HCT116 (cell line): ENCODE measurements around the gene SAXO2. TPM values are rescaled to one million over a fixed set of nuclear protein-coding genes. Genes with fewer than 3 reads are reported as not detected.
"Not testable (repeated sequence)": the region's sequence is repeated elsewhere in the genome, so short reads cannot be mapped to it uniquely, and the experiment has no call there.

ENCODE experiments used
- ATAC-seq: fragments of 200-7000 bp; cut with Tn5 transposase; 2 replicates; pipeline ENCODE4 v1.9.1; 2020; ENCODE audit warnings: mild to moderate bottlenecking, moderate library complexity
- BruUV-seq: library from RNA; stranded (reverse); fragments of 400-500 nt; replicated peaks from 2 replicates; lab custom pipeline; 2021; lab: Mats Ljungman, UMichigan
- CTCF ChIA-PET: fragments of 300-600 bp; sonication (Branson Sonifier 250); formaldehyde crosslinking; loops from one replicate; lab custom pipeline; 2021; ENCODE audit warnings: antibody characterized with exemption; lab: Charles Lee
- POLR2A ChIA-PET: fragments of 300-600, 350-600 bp; sonication (Branson Sonifier 250); formaldehyde crosslinking; loops from one replicate; lab custom pipeline; 2021; ENCODE audit warnings: antibody characterized with exemption; lab: Charles Lee
- RAD21 ChIA-PET, 2 experiments: fragments of 300-600 bp; sonication (Branson Sonifier 250); formaldehyde crosslinking; loops; one replicate each; lab custom pipeline; 2023; ENCODE audit warnings: low total read pairs in 2 of 2; ENCODE audit not compliant: uncharacterized antibody in 2 of 2, unreplicated experiment in 2 of 2, low non-redundant PET in 1 of 2; lab: Charles Lee
- DNase-seq: peaks from one replicate; pipeline ENCODE4 v3.0.0-alpha.2; 2010; ENCODE audit warnings: low read depth, low spot score
- H2AFZ ChIP-seq: fragments of 200-600 bp; shearing (Covaris generic), sonication (generic); 2 replicates; pipeline ENCODE4 v1.6.1; 2017; ENCODE audit warnings: low read depth, mixed run types, mixed read lengths, antibody characterized with exemption, low read length; ENCODE audit not compliant: poor library complexity, severe bottlenecking
- H3K27ac ChIP-seq: 2 replicates; pipeline ENCODE4 v1.5.1; 2012; ENCODE audit warnings: low read depth, low read length
- H3K27me3 ChIP-seq: fragments of 200-600 bp; sonication (generic); 2 replicates; pipeline ENCODE4 v1.6.1; 2016; ENCODE audit warnings: mixed run types, low read length, mixed read lengths; ENCODE audit not compliant: insufficient read depth
- H3K36me3 ChIP-seq, 2 experiments: fragments of 200-500 bp in 1 of 2; fragments of 200-600 bp in 1 of 2; sonication (Bioruptor generic) in 1 of 2; sonication (generic) in 1 of 2; 2 replicates each; pipeline versions ENCODE4 v1.5.1 to v1.6.1; 2014 to 2016; ENCODE audit warnings: low read length in 2 of 2, inconsistent platforms in 1 of 2, mixed read lengths in 1 of 2, mixed run types in 1 of 2; ENCODE audit not compliant: insufficient read depth in 2 of 2, control insufficient read depth in 1 of 2
- H3K4me1 ChIP-seq, 2 experiments: fragments of 200-600 bp in 1 of 2; sonication (generic) in 1 of 2; 2 replicates each; pipeline versions ENCODE4 v1.5.1 to v1.6.1; 2012 to 2017; ENCODE audit warnings: low read length in 2 of 2, inconsistent platforms in 1 of 2, mild to moderate bottlenecking in 1 of 2, mixed read lengths in 1 of 2, mixed run types in 1 of 2, moderate library complexity in 1 of 2; ENCODE audit not compliant: insufficient read depth in 2 of 2, control insufficient read depth in 1 of 2
- H3K4me2 ChIP-seq: fragments of 200-600 bp; sonication (generic); 2 replicates; pipeline ENCODE4 v1.6.1; 2017; ENCODE audit warnings: mixed run types, low read length, mixed read lengths
- H3K4me3 ChIP-seq, 2 experiments: fragments of 200-600 bp in 1 of 2; sonication (generic) in 1 of 2; replicated peaks in 1 of 2; 2 replicates each; pipeline ENCODE4 v1.5.1; 2011 to 2016; ENCODE audit warnings: low read length in 2 of 2, control low read depth in 1 of 2, low read depth in 1 of 2, mild to moderate bottlenecking in 1 of 2, mixed read lengths in 1 of 2, mixed run types in 1 of 2
- H3K79me2 ChIP-seq: fragments of 200-600 bp; sonication (generic); 2 replicates; pipeline ENCODE4 v1.6.1; 2017; ENCODE audit warnings: mild to moderate bottlenecking, mixed run types, low read length, moderate library complexity, mixed read lengths; ENCODE audit not compliant: insufficient read depth
- H3K9ac ChIP-seq: fragments of 200-600 bp; sonication (generic); 2 replicates; pipeline ENCODE4 v1.6.1; 2016; ENCODE audit warnings: low read length, mixed read lengths
- H3K9me2 ChIP-seq: fragments of 200-600 bp; sonication (generic), shearing (Covaris generic); 2 replicates; pipeline ENCODE4 v1.6.1; 2017; ENCODE audit warnings: mixed run types, mild to moderate bottlenecking, moderate library complexity; ENCODE audit not compliant: insufficient read depth
- H3K9me3 ChIP-seq, 2 experiments: fragments of 200-500 bp in 1 of 2; fragments of 200-600 bp in 1 of 2; sonication (Bioruptor generic) in 1 of 2; sonication (generic) in 1 of 2; 2 replicates each; pipeline ENCODE4 v1.6.1; 2014 to 2017; ENCODE audit warnings: low read length in 2 of 2, mixed read lengths in 2 of 2, inconsistent platforms in 1 of 2, low read depth in 1 of 2, mild to moderate bottlenecking in 1 of 2, mixed run types in 1 of 2, moderate library complexity in 1 of 2; ENCODE audit not compliant: control insufficient read depth in 1 of 2, insufficient read depth in 1 of 2
- H4K20me1 ChIP-seq: fragments of 200-600 bp; sonication (generic), shearing (Covaris generic); 2 replicates; pipeline ENCODE4 v1.6.1; 2017; ENCODE audit warnings: mixed run types, mild to moderate bottlenecking, moderate library complexity; ENCODE audit not compliant: insufficient read depth
- CEBPB ChIP-seq: IDR thresholded peaks from 2 replicates; pipeline ENCODE4 v1.6.1; 2012; ENCODE audit warnings: low read depth
- EZH2 ChIP-seq: fragments of 200-600 bp; sonication (generic); IDR thresholded peaks from 2 replicates; pipeline ENCODE4 v1.6.1; 2017; ENCODE audit warnings: antibody characterized with exemption, mixed run types
- EZH2phosphoT487 ChIP-seq: fragments of 200-600 bp; IDR thresholded peaks from 2 replicates; pipeline ENCODE4 v1.6.1; 2018; ENCODE audit warnings: antibody characterized with exemption, borderline replicate concordance
- FOSL1 ChIP-seq: IDR thresholded peaks from 2 replicates; pipeline ENCODE4 v1.6.1; 2012; ENCODE audit warnings: low read depth
- POLR2AphosphoS5 ChIP-seq: IDR thresholded peaks from 2 replicates; pipeline ENCODE4 v1.6.1; 2011; ENCODE audit warnings: mild to moderate bottlenecking, low read depth, low read length, moderate library complexity
- RAD21 ChIP-seq: IDR thresholded peaks from 2 replicates; pipeline ENCODE4 v1.6.1; 2012; ENCODE audit warnings: low read depth, mild to moderate bottlenecking
- SIN3A ChIP-seq: IDR thresholded peaks from 2 replicates; pipeline ENCODE4 v1.6.1; 2012; ENCODE audit warnings: low read depth
- SP1 ChIP-seq: IDR thresholded peaks from 2 replicates; pipeline ENCODE4 v1.6.1; 2012; ENCODE audit warnings: low read depth
- YY1 ChIP-seq: IDR thresholded peaks from 2 replicates; pipeline ENCODE4 v1.6.1; 2011; ENCODE audit warnings: low read length, low read depth, moderate library complexity, mild to moderate bottlenecking; ENCODE audit not compliant: insufficient replicate concordance; ENCODE audit errors: extremely low read depth
- ZFX ChIP-seq: fragments of 450-650 bp; IDR thresholded peaks from 2 replicates; pipeline ENCODE4 v1.6.1; 2017
- intact Hi-C: fragments of 100-400 bp; cut with micrococcal nuclease; formaldehyde crosslinking; loops from 2 replicates; pipeline ENCODE4 v1.10.0; 2022
- total RNA-seq: library from RNA; stranded (reverse); gene quantifications from one replicate; pipeline ENCODE4 v1.2.1, GENCODE V29; 2021; ENCODE audit not compliant: unreplicated experiment
- TF ChIP-seq, protein P1 (sequence below), 3 experiments: fragments of 200-600 bp in 1 of 3; sonication (generic) in 1 of 3; IDR thresholded peaks in 2 of 3; conservative IDR thresholded peaks in 1 of 3; 2 replicates each; pipeline ENCODE4 v1.5.1; 2012 to 2017; ENCODE audit warnings: low read depth in 2 of 3, low read length in 2 of 3, antibody characterized with exemption in 1 of 3, borderline replicate concordance in 1 of 3, control low read depth in 1 of 3, mild to moderate bottlenecking in 1 of 3, mixed read lengths in 1 of 3, mixed run types in 1 of 3, moderate library complexity in 1 of 3; ENCODE audit not compliant: insufficient read depth in 1 of 3
- TF ChIP-seq, protein P2 (sequence below): IDR thresholded peaks from 2 replicates; pipeline ENCODE4 v1.6.1; 2012; ENCODE audit warnings: low read depth
- TF ChIP-seq, protein P3 (sequence below): IDR thresholded peaks from 2 replicates; pipeline ENCODE4 v1.6.1; 2012

The SAXO2 gene
- total RNA-seq, 1 experiment from 2014 or later = 5.7 TPM

DNA sequence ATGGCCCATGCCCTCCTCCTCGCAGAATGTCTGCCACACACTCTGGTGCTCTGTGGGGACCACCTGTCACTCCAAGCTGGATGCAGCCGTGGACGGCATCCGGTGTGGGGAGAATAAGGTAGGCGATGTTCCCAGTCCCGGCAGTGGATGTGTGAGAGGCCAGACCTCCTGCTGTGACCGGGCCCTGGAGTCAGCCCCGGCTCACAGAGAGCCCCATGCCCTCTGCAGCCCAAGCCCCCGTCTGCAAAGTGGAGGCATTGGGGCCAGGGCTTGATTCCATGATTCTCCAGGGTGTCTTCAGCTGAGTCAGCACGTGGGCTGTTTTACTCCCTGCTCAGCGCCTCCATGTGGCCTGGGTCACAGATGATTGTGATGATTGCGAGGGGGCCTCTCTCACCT is 54.5 kb downstream of the SAXO2 start:
- ChIA-PET RAD21 (no interaction called here), CTCF (no interaction called here)
- no peak overlapping the region for H3K9ac ChIP-seq
- H2AFZ ChIP-seq = no peak overlapping the region
- no peak overlapping the region for H3K27ac ChIP-seq
- no peak overlapping the region for H3K4me2 ChIP-seq
- TF ChIP-seq EZH2 (no peak), SP1 (no peak), YY1 (no peak), FOSL1 (no peak), EZH2phosphoT487 (no peak), ZFX (no peak), SIN3A (no peak), RAD21 (no peak), POLR2AphosphoS5 (no peak), CEBPB (no peak)
- TF ChIP-seq, protein P1, sequence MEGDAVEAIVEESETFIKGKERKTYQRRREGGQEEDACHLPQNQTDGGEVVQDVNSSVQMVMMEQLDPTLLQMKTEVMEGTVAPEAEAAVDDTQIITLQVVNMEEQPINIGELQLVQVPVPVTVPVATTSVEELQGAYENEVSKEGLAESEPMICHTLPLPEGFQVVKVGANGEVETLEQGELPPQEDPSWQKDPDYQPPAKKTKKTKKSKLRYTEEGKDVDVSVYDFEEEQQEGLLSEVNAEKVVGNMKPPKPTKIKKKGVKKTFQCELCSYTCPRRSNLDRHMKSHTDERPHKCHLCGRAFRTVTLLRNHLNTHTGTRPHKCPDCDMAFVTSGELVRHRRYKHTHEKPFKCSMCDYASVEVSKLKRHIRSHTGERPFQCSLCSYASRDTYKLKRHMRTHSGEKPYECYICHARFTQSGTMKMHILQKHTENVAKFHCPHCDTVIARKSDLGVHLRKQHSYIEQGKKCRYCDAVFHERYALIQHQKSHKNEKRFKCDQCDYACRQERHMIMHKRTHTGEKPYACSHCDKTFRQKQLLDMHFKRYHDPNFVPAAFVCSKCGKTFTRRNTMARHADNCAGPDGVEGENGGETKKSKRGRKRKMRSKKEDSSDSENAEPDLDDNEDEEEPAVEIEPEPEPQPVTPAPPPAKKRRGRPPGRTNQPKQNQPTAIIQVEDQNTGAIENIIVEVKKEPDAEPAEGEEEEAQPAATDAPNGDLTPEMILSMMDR (IDR thresholded peaks at IDR 0.05 in 2 of 3, conservative IDR thresholded peaks at IDR 0.05 in 1 of 3; ENCODE audit: borderline replicate concordance in 1 of 3, insufficient read depth in 1 of 3, low read depth in 2 of 3, low read length in 2 of 3) = no peak
- TF ChIP-seq, protein P2, sequence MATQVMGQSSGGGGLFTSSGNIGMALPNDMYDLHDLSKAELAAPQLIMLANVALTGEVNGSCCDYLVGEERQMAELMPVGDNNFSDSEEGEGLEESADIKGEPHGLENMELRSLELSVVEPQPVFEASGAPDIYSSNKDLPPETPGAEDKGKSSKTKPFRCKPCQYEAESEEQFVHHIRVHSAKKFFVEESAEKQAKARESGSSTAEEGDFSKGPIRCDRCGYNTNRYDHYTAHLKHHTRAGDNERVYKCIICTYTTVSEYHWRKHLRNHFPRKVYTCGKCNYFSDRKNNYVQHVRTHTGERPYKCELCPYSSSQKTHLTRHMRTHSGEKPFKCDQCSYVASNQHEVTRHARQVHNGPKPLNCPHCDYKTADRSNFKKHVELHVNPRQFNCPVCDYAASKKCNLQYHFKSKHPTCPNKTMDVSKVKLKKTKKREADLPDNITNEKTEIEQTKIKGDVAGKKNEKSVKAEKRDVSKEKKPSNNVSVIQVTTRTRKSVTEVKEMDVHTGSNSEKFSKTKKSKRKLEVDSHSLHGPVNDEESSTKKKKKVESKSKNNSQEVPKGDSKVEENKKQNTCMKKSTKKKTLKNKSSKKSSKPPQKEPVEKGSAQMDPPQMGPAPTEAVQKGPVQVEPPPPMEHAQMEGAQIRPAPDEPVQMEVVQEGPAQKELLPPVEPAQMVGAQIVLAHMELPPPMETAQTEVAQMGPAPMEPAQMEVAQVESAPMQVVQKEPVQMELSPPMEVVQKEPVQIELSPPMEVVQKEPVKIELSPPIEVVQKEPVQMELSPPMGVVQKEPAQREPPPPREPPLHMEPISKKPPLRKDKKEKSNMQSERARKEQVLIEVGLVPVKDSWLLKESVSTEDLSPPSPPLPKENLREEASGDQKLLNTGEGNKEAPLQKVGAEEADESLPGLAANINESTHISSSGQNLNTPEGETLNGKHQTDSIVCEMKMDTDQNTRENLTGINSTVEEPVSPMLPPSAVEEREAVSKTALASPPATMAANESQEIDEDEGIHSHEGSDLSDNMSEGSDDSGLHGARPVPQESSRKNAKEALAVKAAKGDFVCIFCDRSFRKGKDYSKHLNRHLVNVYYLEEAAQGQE = no peak
- TF ChIP-seq, protein P3, sequence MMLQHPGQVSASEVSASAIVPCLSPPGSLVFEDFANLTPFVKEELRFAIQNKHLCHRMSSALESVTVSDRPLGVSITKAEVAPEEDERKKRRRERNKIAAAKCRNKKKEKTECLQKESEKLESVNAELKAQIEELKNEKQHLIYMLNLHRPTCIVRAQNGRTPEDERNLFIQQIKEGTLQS = no peak
- TF ChIP-seq, all 23 proteins: peak for 0
- ATAC-seq (peak; percentile 39; the same call in 1 of the 2 replicates), DNase-seq (no peak)
- POLR2A ChIA-PET = no interaction called here
- Histone ChIP-seq H3K4me3 (no peak overlapping the region), H3K4me1 (no peaks in the 10 kb centered on the region), H3K36me3 (no peaks in the 10 kb centered on the region), H3K9me2 (no peaks in the 10 kb centered on the region), H3K27me3 (no peaks in the 10 kb centered on the region), H4K20me1 (no peaks in the 10 kb centered on the region), H3K79me2 (no peaks in the 10 kb centered on the region), H3K9me3 (no peaks in the 10 kb centered on the region)
- BruUV-seq = no TSS peak
- intact Hi-C loops = no loop called here

DNA sequence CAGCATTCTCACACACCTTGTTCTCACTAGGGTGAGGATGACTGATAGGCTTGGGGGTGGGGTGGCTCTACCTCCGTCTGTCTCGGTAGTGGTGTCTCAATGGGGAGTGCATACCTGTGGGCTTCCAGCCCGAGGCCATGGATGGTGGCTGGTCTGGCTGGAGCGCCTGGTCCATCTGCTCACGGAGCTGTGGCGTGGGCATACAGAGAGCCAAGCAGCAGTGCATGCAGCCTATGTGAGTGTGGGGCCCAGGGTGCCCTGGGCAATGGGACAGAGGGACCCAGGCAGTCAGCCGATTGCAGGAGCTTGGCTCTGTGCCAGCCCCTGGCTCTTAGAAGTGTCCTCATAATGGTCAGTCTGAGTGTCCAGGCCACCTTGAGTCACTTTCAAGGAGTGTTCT is 54.9 kb downstream of the SAXO2 start:
- H3K27ac ChIP-seq, DNase-seq, BruUV-seq, H3K9me2 ChIP-seq, POLR2A ChIA-PET, H3K4me1 ChIP-seq, H4K20me1 ChIP-seq, CTCF ChIA-PET, H3K36me3 ChIP-seq, H3K4me3 ChIP-seq, RAD21 ChIA-PET, H3K27me3 ChIP-seq, H3K9ac ChIP-seq, H2AFZ ChIP-seq, H3K4me2 ChIP-seq, H3K9me3 ChIP-seq, H3K79me2 ChIP-seq, intact Hi-C loops: not testable (repeated sequence)
- peak; percentile 9; the same call in 1 of the 2 replicates for ATAC-seq
